T-helper 2 cell (primary cell): ENCODE measurements around the gene TRIM69.
"Not testable (repeated sequence)": the region's sequence is repeated elsewhere in the genome, so short reads cannot be mapped to it uniquely, and the experiment has no call there.

Source experiments
- DNase-seq, 5 experiments: peaks; one replicate each; pipeline versions ENCODE4 v3.0.0 to v3.0.0-alpha.2; 2012 to 2022
- total RNA-seq, 2 donors: gene quantifications; one replicate each; lab custom pipeline; 2026; lab: John Stamatoyannopoulos, UW

The TRIM69 gene, protein sequence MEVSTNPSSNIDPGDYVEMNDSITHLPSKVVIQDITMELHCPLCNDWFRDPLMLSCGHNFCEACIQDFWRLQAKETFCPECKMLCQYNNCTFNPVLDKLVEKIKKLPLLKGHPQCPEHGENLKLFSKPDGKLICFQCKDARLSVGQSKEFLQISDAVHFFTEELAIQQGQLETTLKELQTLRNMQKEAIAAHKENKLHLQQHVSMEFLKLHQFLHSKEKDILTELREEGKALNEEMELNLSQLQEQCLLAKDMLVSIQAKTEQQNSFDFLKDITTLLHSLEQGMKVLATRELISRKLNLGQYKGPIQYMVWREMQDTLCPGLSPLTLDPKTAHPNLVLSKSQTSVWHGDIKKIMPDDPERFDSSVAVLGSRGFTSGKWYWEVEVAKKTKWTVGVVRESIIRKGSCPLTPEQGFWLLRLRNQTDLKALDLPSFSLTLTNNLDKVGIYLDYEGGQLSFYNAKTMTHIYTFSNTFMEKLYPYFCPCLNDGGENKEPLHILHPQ
- 36.2 to 69.2 reads per million in 2 donors for total RNA-seq

DNA sequence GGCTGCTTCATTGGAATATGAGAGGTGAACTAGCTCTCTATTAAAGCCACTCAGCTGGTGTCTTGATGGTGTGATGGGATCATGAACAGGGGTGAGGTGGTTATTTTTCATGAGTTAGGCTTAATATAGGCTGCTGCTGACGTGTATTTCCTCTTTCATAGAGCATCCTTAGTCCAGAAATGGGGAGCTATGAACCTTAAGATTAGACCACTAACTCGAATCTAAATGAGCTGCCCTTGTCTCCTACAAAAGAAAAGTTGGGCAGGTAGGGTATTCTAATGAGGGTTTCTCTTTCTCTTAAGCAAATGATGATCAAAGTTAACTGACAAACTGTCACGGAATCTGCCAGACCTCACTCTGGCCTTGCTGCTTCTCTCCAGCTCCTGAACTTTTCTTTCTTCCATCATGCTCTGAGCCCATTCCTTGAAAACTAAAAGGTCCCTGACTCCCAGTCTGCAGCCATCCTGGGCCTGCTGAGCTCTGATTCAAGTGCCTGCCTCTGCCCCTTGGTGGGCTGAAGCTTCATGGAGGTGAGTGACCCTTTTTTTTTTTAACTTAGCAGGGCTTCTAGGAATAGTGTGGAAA is at the start of gene TRIM69:
Gene TRIM69, plus strand, starts transcription at position 348 of the 585 bp plus-strand sequence. Its CDS starts 177 bp downstream, at position 525.
- peak in 1 of 5 experiments; percentile 55 for DNase-seq

GRCh38 chr15:44689318-44689717 is 47.0 kb upstream of the TRIM69 start:
- not testable (repeated sequence) for DNase-seq

DNA sequence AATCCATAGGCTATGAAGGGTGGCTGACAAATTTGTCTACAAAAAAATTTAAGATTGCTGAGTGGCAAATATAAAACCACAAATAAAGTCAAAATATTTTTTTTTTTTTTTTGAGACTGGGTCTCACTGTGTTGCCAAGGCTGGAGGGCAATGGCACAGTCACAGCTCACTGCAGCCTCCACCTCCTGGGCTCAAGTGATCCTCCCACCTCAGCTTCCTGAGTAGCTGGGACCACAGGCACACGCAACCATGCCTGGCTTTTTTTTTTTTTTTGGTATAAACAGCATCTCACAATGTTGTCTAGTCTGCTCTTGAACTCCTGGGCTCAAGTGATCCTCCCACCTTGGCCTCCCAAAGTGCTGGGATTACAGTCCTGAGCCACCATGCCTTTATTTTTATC is 46.1 kb upstream of the TRIM69 start:
- DNase-seq: peak in 1 of 5 experiments; percentile 79

DNA sequence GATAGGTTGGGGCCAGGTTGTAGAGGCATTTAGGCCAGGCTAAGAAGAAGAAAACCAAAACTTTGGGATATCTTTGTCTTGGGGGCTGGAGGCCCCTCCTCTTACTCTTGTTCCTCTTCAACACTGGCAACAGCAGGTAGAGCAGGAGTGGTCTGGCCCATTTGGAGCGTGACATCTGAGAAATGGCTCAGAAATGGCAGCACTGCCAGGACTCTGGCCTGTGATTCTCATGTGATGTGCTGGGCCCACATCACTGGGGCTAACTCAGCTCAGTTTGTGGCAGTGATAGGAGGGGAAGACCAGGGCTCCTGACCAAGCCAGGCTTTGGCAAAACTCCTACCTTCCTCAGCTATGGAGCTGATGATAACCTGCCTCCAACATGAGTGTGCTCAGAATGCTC is 43.7 kb upstream of the TRIM69 start:
- DNase-seq: no peak

- DNase-seq: no peak
Observed at GRCh38 chr15:44694416-44694815, 41.9 kb upstream of the TRIM69 start.

- no peak for DNase-seq
Observed at GRCh38 chr15:44695294-44695693, 41.0 kb upstream of the TRIM69 start.

GRCh38 chr15:44697014-44697413 is 39.3 kb upstream of the TRIM69 start:
- no peak for DNase-seq

GRCh38 chr15:44698641-44699040 is 37.7 kb upstream of the TRIM69 start:
- DNase-seq: no peak

GRCh38 chr15:44700676-44701075 is 35.7 kb upstream of the TRIM69 start:
- not testable (repeated sequence) for DNase-seq

DNA sequence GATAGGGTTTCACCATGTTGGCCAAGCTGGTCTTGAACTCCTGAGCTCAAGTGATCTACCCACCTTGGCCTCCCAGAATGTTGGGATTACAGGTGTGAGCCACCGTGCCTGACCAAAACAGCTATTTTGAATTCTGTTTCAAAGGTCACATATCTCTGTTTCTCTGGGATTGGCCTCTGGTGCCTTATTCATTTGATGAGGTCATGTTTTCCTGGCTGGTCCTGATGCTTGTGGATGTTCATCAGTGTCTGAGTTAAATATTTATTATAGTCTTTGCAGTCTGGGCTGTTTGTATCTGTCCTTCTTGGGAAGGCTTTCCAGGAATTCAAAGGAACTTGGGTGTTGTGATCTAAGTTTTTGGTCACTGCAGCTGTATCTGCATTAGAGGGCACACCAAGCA is 30.3 kb upstream of the TRIM69 start:
- no peak for DNase-seq

- peak in 1 of 5 experiments; percentile 34 for DNase-seq
Observed at GRCh38 chr15:44706401-44706800, 29.9 kb upstream of the TRIM69 start.

- no peak for DNase-seq
Observed at GRCh38 chr15:44706946-44707636, 29.2 kb upstream of the TRIM69 start.

DNA sequence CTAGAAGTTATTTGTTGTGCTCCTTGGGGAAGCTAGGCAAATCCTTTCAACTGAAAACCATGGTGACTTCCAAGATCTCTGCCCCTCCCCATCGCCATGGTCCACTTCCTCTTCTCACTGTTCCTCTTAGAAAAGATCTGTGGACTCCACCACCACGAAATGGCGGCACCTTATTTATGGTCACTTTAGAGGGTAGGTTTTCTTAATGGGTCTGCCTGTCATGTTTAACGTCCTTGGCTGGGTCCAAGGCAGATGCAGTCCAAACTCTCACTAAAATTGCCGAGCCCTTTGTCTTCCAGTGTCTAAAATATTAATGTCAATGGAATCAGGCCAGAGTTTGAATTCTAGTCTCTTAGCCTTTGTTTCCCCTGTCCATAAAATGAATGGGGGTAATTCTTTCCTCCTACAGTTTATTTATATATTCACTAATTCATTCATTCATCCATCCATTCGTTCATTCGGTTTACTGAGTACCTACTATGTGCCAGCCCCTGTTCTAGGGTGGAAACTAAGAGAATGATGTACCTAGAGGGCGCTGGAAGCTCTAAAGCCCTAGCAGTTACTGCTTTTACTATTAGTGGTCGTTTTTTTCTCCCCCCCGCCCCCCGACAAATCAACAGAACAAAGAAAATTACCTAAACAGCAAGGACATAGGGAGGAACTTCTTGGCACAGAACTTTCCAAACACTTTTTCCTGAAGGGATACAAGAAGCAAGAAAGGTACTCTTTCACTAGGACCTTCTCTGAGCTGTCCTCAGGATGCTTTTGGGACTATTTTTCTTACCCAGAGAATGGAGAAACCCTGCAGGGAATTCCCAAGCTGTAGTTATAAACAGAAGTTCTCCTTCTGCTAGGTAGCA is 25.9 kb upstream of the TRIM69 start:
- DNase-seq: peak in 1 of 5 experiments; percentile 83

- peak; percentile 87 to 97 (median 93) for DNase-seq
Observed at GRCh38 chr15:44711096-44711742, 25.1 kb upstream of the TRIM69 start, which contains the start of the genes B2M and PATL2. B2M (plus strand) TSS chr15:44711517; CDS start chr15:44711547, 30 bp downstream. PATL2 (minus strand) TSS chr15:44711323; CDS start chr15:44676490, 34,833 bp downstream.

DNA sequence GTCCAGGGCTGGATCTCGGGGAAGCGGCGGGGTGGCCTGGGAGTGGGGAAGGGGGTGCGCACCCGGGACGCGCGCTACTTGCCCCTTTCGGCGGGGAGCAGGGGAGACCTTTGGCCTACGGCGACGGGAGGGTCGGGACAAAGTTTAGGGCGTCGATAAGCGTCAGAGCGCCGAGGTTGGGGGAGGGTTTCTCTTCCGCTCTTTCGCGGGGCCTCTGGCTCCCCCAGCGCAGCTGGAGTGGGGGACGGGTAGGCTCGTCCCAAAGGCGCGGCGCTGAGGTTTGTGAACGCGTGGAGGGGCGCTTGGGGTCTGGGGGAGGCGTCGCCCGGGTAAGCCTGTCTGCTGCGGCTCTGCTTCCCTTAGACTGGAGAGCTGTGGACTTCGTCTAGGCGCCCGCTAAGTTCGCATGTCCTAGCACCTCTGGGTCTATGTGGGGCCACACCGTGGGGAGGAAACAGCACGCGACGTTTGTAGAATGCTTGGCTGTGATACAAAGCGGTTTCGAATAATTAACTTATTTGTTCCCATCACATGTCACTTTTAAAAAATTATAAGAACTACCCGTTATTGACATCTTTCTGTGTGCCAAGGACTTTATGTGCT is 24.5 kb upstream of the TRIM69 start:
- DNase-seq: peak; percentile 31 to 77 (median 49)

DNA sequence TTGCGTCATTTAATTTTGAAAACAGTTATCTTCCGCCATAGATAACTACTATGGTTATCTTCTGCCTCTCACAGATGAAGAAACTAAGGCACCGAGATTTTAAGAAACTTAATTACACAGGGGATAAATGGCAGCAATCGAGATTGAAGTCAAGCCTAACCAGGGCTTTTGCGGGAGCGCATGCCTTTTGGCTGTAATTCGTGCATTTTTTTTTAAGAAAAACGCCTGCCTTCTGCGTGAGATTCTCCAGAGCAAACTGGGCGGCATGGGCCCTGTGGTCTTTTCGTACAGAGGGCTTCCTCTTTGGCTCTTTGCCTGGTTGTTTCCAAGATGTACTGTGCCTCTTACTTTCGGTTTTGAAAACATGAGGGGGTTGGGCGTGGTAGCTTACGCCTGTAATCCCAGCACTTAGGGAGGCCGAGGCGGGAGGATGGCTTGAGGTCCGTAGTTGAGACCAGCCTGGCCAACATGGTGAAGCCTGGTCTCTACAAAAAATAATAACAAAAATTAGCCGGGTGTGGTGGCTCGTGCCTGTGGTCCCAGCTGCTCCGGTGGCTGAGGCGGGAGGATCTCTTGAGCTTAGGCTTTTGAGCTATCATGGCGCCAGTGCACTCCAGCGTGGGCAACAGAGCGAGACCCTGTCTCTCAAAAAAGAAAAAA is 23.9 kb upstream of the TRIM69 start:
- peak in 4 of 5 experiments; percentile 44 to 83 (median 64) for DNase-seq

DNA sequence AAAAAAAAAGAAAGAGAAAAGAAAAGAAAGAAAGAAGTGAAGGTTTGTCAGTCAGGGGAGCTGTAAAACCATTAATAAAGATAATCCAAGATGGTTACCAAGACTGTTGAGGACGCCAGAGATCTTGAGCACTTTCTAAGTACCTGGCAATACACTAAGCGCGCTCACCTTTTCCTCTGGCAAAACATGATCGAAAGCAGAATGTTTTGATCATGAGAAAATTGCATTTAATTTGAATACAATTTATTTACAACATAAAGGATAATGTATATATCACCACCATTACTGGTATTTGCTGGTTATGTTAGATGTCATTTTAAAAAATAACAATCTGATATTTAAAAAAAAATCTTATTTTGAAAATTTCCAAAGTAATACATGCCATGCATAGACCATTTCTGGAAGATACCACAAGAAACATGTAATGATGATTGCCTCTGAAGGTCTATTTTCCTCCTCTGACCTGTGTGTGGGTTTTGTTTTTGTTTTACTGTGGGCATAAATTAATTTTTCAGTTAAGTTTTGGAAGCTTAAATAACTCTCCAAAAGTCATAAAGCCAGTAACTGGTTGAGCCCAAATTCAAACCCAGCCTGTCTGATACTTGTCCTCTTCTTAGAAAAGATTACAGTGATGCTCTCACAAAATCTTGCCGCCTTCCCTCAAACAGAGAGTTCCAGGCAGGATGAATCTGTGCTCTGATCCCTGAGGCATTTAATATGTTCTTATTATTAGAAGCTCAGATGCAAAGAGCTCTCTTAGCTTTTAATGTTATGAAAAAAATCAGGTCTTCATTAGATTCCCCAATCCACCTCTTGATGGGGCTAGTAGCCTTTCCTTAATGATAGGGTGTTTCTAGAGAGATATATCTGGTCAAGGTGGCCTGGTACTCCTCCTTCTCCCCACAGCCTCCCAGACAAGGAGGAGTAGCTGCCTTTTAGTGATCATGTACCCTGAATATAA is 23.0 kb upstream of the TRIM69 start:
- peak in 1 of 5 experiments; percentile 47 for DNase-seq

DNA sequence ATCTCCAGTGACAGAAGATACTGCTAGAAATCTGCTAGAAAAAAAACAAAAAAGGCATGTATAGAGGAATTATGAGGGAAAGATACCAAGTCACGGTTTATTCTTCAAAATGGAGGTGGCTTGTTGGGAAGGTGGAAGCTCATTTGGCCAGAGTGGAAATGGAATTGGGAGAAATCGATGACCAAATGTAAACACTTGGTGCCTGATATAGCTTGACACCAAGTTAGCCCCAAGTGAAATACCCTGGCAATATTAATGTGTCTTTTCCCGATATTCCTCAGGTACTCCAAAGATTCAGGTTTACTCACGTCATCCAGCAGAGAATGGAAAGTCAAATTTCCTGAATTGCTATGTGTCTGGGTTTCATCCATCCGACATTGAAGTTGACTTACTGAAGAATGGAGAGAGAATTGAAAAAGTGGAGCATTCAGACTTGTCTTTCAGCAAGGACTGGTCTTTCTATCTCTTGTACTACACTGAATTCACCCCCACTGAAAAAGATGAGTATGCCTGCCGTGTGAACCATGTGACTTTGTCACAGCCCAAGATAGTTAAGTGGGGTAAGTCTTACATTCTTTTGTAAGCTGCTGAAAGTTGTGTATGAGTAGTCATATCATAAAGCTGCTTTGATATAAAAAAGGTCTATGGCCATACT is 21.1 kb upstream of the TRIM69 start:
- DNase-seq: peak in 1 of 5 experiments; percentile 61
